ENCODE data around the gene UBE2L6.

DNA sequence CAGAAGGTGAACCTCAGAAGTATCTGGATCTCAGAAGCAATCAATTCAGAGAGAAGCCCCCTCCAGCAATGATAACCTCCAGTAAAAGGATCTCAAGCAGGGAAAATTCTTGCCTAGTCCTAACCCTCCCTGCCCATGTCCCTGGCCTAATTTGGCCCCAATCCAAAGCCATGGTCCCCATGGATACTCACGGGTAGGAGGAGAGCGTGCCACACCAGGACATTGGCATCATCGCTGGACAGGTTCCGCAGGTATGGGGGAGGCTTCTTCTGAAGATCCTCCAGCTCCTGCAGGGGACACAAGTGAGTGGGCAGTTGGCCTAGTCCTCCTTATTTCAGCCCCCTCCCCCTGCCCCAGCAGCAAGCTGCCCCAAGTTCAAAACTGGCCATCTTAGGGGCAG, 7.3 kb downstream of the UBE2L6 start:
- TF ChIP-seq, protein P1, sequence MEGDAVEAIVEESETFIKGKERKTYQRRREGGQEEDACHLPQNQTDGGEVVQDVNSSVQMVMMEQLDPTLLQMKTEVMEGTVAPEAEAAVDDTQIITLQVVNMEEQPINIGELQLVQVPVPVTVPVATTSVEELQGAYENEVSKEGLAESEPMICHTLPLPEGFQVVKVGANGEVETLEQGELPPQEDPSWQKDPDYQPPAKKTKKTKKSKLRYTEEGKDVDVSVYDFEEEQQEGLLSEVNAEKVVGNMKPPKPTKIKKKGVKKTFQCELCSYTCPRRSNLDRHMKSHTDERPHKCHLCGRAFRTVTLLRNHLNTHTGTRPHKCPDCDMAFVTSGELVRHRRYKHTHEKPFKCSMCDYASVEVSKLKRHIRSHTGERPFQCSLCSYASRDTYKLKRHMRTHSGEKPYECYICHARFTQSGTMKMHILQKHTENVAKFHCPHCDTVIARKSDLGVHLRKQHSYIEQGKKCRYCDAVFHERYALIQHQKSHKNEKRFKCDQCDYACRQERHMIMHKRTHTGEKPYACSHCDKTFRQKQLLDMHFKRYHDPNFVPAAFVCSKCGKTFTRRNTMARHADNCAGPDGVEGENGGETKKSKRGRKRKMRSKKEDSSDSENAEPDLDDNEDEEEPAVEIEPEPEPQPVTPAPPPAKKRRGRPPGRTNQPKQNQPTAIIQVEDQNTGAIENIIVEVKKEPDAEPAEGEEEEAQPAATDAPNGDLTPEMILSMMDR (IDR thresholded peaks at IDR 0.05; ENCODE audit: poor library complexity, severe bottlenecking): no peak
- TF ChIP-seq TAF1 (IDR thresholded peaks at IDR 0.05; ENCODE audit: low read depth) (no peak), RAD21 (conservative IDR thresholded peaks at IDR 0.05) (no peak)

Measured in neural cell (in vitro differentiated cells).